ENCODE results near the gene RABL6.
"Not testable (repeated sequence)": the region's sequence is repeated elsewhere in the genome, so short reads cannot be mapped to it uniquely, and the experiment has no call there.

The RABL6 gene

DNA sequence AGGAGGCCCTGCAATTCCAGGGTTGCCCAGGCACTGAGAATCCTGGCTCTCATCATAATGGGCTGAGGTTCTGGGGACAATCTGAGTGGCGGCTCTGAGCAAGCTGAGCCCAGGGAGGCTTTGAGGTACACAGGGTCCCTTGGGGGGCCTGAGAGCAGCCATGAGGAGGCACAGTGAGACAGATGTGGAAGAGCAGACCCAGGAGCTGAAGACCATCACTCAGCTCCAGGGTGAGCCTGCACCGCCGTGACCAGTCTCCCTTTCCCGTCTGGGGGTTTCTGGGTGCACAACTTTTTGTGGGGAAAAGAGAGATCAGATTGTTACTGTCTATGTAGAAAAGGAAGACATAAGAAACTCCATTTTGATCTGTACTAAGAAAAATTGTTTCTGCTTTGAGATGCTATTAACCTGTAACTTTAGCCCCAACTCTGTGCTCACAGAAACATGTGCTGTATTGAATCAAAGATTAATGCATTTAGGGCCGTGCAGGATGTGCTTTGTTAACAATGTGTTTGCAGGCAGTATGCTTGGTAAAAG, 11.4 kb upstream of the RABL6 start, which contains the start of gene CCDC183:
CCDC183 (plus strand) TSS at position 101 of the 537 bp plus-strand sequence; CDS start at position 161, 60 bp downstream.
- Mint-ChIP-seq H3K4me3 (no peak within 1 kb of the TSS), H3K4me1 (ENCODE audit: low read depth) (peaks cover 20% of the 10 kb centered on the region), H3K36me3 (ENCODE audit: low read depth) (peaks cover 3% of the 10 kb centered on the region), H3K27ac (no peak within 1 kb of the TSS), H3K27me3 (ENCODE audit: low read depth) (peaks cover 28% of the 10 kb centered on the region), H3K9me3 (no peaks in the 10 kb centered on the region)
- no peak for DNase-seq (ENCODE audit: low spot score)

DNA sequence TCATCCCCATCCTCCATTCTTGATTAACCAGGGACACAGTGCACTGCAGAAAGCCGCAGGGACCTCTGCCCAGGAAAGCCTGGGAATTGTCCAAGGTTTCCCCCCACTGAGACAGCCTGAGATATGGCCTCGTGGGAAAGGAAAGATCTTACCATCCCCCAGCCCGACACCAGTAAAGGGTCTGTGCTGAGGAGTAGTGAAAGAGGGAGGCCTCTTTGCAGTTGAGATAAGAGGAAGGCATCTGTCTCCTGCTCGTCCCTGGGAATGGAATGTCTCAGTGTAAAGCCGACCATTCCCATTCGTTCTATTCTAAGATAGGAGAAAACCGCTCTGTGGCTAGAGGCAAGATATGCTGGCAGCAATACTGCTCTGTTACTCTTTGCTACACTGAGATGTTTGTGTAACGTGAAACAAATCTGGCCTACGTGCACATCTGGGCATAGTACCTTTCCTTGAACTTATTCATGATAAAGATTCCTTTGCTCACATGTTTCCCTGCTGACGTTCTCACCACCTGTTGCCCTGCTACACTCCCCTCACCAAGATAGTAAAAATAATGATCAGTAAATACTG, 10.9 kb upstream of the RABL6 start:
- not testable (repeated sequence) for H3K27ac Mint-ChIP-seq; H3K36me3 Mint-ChIP-seq (ENCODE audit: low read depth); H3K9me3 Mint-ChIP-seq; DNase-seq (ENCODE audit: low spot score); H3K4me3 Mint-ChIP-seq
- H3K4me1 Mint-ChIP-seq (ENCODE audit: low read depth): peaks cover 22% of the 10 kb centered on the region
- H3K27me3 Mint-ChIP-seq (ENCODE audit: low read depth): peaks cover 30% of the 10 kb centered on the region

DNA sequence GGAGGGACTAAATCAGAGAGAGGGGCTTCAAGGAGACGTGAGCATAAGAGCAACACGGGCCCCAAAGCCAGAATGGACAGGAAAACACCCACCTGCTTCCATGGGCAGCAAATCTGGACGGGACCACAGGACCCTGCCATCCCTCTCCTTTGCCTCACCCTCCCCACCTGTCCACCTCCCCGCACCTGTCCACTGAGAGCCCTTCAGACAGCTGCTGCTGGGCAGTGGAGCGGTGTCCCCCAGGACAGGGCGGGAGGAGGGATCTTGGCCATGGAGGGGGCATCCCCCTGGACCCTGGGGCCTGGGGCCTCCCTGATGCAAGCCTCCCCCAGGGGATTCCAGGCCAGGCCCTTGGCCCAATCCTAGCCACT, 9.1 kb upstream of the RABL6 start:
- H3K36me3 Mint-ChIP-seq (ENCODE audit: low read depth): no peaks in the 10 kb centered on the region
- H3K27ac Mint-ChIP-seq: no peak overlapping the region
- no peaks in the 10 kb centered on the region for H3K9me3 Mint-ChIP-seq
- H3K27me3 Mint-ChIP-seq (ENCODE audit: low read depth): peaks cover 30% of the 10 kb centered on the region
- no peak overlapping the region for H3K4me3 Mint-ChIP-seq
- peaks cover 16% of the 10 kb centered on the region for H3K4me1 Mint-ChIP-seq (ENCODE audit: low read depth)
- DNase-seq (ENCODE audit: low spot score): no peak

DNA sequence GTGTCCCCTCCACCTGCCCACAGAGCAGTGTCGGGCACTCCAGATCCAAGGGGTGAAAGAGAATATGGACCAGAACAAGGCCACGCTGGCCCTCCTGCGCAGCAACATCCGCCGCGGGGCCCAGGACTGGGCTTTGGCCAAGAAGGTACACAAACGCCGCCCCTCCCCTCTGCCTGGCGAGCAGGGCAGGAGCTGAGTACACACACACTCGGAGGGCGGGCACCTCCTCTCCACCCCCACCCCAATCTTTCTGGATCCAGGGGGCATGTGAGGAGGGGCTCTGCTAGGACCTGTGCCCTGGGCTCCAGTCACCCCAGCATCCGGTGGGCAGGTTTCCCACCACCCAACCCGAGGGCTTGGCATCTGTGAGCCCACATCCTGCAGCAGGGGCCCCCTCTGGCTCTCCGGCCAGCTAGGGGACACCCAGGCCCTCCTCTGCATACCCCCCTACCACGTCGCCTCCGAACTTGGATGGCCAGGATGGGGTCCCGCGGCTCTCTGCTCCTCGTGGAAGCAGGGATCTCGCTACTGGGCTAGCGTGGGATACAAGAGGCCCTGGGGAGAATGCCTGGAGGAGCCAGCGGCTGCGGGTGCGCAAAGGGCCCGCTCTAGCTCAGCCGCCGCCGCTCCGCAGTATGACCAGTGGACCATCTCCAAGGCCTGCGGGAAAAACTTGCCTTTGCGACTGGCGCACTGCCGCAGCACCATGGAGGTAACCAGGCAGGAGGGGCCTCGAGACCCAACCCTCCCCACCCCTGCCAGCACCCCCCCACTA, 8.5 kb upstream of the RABL6 start:
- Mint-ChIP-seq H3K4me3 (peak overlapping the region; percentile 55), H3K36me3 (ENCODE audit: low read depth) (peaks cover 3% of the 10 kb centered on the region), H3K9me3 (no peaks in the 10 kb centered on the region), H3K4me1 (ENCODE audit: low read depth) (peaks cover 16% of the 10 kb centered on the region), H3K27ac (no peak overlapping the region), H3K27me3 (ENCODE audit: low read depth) (peaks cover 30% of the 10 kb centered on the region)
- no peak for DNase-seq (ENCODE audit: low spot score)

GRCh38 chr9:136799854-136800657, 7.7 kb upstream of the RABL6 start:
- peaks cover 30% of the 10 kb centered on the region for H3K27me3 Mint-ChIP-seq (ENCODE audit: low read depth)
- peaks cover 16% of the 10 kb centered on the region for H3K4me1 Mint-ChIP-seq (ENCODE audit: low read depth)
- peak; percentile 54 for DNase-seq (ENCODE audit: low spot score)
- H3K9me3 Mint-ChIP-seq: no peaks in the 10 kb centered on the region
- peak overlapping the region; percentile 82 for H3K4me3 Mint-ChIP-seq
- H3K27ac Mint-ChIP-seq: peak overlapping the region; percentile 47
- peaks cover 3% of the 10 kb centered on the region for H3K36me3 Mint-ChIP-seq (ENCODE audit: low read depth)

- H3K9me3 Mint-ChIP-seq: no peaks in the 10 kb centered on the region
- peak overlapping the region; percentile 18 for H3K4me3 Mint-ChIP-seq
Observed at GRCh38 chr9:136802321-136802720, 5.4 kb upstream of the RABL6 start.

DNA sequence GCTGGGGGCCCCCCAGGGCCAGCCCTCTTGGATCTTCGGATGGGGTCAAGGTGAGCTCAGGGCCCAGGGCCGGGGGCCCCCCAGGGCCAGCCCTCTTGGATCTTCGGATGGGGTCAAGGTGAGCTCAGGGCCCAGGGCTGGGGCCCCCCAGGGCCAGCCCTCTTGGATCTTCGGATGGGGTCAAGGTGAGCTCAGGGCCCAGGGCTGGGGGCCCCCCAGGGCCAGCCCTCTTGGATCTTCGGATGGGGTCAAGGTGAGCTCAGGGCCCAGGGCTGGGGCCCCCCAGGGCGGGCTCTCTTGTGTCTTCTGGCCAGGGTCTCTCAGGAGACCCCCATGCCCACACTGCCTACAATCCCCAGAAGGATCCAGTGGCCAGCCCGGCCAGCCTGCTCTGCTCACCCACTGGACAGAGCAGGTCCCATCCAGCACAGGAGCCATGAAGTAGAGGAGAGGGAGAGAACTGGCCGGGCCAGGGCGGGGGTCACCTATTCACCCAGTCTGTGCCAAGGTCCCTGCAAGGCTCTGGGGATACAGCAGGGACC, 4.7 kb upstream of the RABL6 start:
- H3K27ac Mint-ChIP-seq; H3K4me3 Mint-ChIP-seq; DNase-seq (ENCODE audit: low spot score); H3K9me3 Mint-ChIP-seq; H3K36me3 Mint-ChIP-seq (ENCODE audit: low read depth): not testable (repeated sequence)
- H3K27me3 Mint-ChIP-seq (ENCODE audit: low read depth): peaks cover 13% of the 10 kb centered on the region
- H3K4me1 Mint-ChIP-seq (ENCODE audit: low read depth): peaks cover 14% of the 10 kb centered on the region

More at GRCh38 chr9:136802321-136802720, 5.4 kb upstream of the RABL6 start:
- no peak for DNase-seq (ENCODE audit: low spot score)
- Mint-ChIP-seq H3K27ac (no peak overlapping the region), H3K36me3 (ENCODE audit: low read depth) (peaks cover 3% of the 10 kb centered on the region), H3K27me3 (ENCODE audit: low read depth) (peaks cover 17% of the 10 kb centered on the region), H3K4me1 (ENCODE audit: low read depth) (peaks cover 14% of the 10 kb centered on the region)

- H3K4me1 Mint-ChIP-seq (ENCODE audit: low read depth): peaks cover 16% of the 10 kb centered on the region
- no peak overlapping the region for H3K4me3 Mint-ChIP-seq
- no peak for DNase-seq (ENCODE audit: low spot score)
- peaks cover 10% of the 10 kb centered on the region for H3K27me3 Mint-ChIP-seq (ENCODE audit: low read depth)
- H3K9me3 Mint-ChIP-seq: no peaks in the 10 kb centered on the region
- peaks cover 3% of the 10 kb centered on the region for H3K36me3 Mint-ChIP-seq (ENCODE audit: low read depth)
- H3K27ac Mint-ChIP-seq: peak overlapping the region; percentile 14
Observed at GRCh38 chr9:136803551-136804508, 3.9 kb upstream of the RABL6 start.

DNA sequence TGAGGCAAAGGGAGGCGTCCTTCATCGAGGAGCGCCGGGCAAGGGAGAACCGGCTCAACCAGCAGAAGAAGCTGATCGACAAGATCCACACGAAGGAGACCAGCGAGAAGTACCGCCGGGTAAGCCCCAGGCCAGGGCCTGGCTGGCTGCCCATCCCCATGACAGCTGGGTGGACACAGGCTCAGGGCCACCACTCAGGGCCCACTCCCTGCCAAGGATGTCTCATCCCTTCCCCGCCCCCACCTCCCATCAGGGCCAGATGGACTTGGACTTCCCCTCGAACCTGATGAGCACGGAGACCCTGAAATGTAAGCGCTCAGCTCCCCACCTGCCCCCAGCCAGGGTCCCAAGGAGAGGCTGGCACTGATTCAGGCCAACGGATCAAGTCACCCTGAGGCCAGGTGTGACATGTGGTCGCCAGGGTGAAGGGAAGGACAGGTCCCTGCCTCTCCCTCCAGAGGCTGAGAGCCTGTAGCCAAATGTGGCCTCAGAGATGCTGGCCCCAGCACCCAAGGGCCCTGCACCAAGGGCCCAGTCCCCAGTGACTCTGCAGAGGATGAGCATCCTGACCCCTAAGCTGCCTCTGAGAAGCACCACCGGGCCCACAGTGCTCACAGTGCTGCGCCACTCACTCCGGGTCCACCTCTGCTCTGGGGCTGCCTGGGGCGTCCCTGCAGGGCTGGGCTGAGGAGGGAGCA, 3.1 kb upstream of the RABL6 start:
- Mint-ChIP-seq H3K4me3 (no peak overlapping the region), H3K27ac (no peak overlapping the region), H3K36me3 (ENCODE audit: low read depth) (peaks cover 9% of the 10 kb centered on the region), H3K4me1 (ENCODE audit: low read depth) (peaks cover 23% of the 10 kb centered on the region), H3K27me3 (ENCODE audit: low read depth) (peaks cover 10% of the 10 kb centered on the region), H3K9me3 (no peaks in the 10 kb centered on the region)
- DNase-seq (ENCODE audit: low spot score): no peak

DNA sequence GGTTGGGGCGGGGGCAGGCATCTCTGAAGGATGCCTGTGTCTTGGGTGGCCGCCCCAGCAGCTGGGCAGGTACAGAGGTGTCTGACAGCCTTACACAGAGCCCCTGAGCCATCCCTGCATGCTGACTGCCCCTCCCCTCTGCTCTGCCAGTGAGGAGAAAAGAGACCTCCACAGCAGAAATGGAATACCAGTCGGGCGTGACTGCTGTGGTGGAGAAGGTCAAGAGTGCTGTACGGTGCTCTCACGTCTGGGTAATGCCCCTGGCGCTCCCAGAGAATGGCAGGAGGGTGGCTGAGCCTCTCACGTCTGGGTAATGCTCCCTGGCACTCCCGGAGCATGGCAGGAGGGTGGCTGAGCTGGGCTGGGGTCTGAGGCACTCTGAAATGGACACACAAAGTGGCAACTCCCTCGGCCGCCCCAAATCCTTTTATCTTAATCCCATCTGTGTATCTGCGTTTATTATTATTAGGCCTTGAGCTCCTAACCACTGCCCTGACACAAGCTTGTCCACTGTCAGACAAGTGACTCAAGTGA, 2.5 kb upstream of the RABL6 start:
- H3K4me3 Mint-ChIP-seq: peak overlapping the region; percentile 34
- no peak overlapping the region for H3K27ac Mint-ChIP-seq
- H3K27me3 Mint-ChIP-seq (ENCODE audit: low read depth): peaks cover 8% of the 10 kb centered on the region
- no peak for DNase-seq (ENCODE audit: low spot score)
- H3K4me1 Mint-ChIP-seq (ENCODE audit: low read depth): peaks cover 26% of the 10 kb centered on the region
- H3K9me3 Mint-ChIP-seq: no peaks in the 10 kb centered on the region
- peaks cover 15% of the 10 kb centered on the region for H3K36me3 Mint-ChIP-seq (ENCODE audit: low read depth)

DNA sequence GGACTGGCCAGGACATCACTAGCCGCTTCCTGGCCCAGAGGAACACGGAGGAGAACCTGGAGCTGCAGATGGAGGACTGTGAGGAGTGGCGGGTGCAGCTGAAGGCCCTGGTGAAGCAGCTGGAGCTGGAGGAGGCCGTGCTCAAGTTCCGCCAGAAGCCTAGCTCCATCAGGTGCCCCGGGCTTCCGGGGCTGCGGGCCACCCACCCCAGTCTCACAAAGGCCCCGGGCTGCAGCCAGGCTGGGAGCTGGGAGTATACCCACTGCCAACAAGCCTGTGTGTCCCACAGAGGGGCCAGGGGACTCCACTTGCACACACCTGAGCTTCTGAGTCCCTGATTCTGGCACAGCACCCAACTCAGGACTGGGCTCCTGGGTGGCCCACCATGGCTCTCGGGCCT, 1.7 kb upstream of the RABL6 start:
- H3K36me3 Mint-ChIP-seq (ENCODE audit: low read depth): peaks cover 18% of the 10 kb centered on the region
- H3K4me3 Mint-ChIP-seq: peak overlapping the region; percentile 88
- no peak overlapping the region for H3K27ac Mint-ChIP-seq
- no peak for DNase-seq (ENCODE audit: low spot score)
- H3K9me3 Mint-ChIP-seq: no peaks in the 10 kb centered on the region
- peaks cover 3% of the 10 kb centered on the region for H3K27me3 Mint-ChIP-seq (ENCODE audit: low read depth)
- H3K4me1 Mint-ChIP-seq (ENCODE audit: low read depth): peaks cover 23% of the 10 kb centered on the region

DNA sequence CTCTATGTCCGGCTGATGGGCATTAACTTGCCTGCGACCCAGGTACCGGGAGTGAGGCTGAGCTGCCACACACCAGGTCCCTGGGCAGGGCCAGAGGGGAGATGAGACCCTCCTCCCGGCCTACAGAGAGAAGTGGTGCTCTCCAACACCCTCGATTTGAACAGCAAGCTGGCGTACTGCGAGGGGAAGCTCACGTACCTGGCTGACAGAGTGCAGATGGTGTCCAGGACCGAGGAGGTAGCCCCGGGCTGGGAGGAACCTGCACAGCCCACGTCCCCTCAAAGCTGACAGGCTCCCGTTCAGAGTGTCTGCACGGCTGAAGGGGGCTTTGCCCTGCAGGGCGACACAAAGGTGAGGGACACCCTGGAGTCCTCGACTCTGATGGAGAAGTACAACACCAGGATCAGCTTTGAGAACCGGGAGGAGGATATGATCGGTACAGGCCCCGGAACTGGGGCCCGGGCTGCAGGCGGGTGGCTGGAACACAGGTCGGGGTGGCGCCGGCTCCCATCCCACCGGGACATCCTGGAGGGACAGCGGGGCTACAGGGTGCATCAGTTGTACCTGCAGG, 1.0 kb upstream of the RABL6 start:
- Mint-ChIP-seq H3K27me3 (ENCODE audit: low read depth) (no peaks in the 10 kb centered on the region), H3K27ac (peak overlapping the region; percentile 76), H3K4me3 (peak overlapping the region; percentile 88), H3K4me1 (ENCODE audit: low read depth) (peaks cover 20% of the 10 kb centered on the region), H3K9me3 (no peaks in the 10 kb centered on the region), H3K36me3 (ENCODE audit: low read depth) (peaks cover 18% of the 10 kb centered on the region)
- DNase-seq (ENCODE audit: low spot score): no peak

Measured in T-helper 2 cell treated with Interferon-gamma antibody and Interleukin-4, amounts not matched to agents 5 μg/mL and 100 μg/mL, for 36 hours (primary cell).